Measurements from ENCODE around the gene TOM1L2.

DNA sequence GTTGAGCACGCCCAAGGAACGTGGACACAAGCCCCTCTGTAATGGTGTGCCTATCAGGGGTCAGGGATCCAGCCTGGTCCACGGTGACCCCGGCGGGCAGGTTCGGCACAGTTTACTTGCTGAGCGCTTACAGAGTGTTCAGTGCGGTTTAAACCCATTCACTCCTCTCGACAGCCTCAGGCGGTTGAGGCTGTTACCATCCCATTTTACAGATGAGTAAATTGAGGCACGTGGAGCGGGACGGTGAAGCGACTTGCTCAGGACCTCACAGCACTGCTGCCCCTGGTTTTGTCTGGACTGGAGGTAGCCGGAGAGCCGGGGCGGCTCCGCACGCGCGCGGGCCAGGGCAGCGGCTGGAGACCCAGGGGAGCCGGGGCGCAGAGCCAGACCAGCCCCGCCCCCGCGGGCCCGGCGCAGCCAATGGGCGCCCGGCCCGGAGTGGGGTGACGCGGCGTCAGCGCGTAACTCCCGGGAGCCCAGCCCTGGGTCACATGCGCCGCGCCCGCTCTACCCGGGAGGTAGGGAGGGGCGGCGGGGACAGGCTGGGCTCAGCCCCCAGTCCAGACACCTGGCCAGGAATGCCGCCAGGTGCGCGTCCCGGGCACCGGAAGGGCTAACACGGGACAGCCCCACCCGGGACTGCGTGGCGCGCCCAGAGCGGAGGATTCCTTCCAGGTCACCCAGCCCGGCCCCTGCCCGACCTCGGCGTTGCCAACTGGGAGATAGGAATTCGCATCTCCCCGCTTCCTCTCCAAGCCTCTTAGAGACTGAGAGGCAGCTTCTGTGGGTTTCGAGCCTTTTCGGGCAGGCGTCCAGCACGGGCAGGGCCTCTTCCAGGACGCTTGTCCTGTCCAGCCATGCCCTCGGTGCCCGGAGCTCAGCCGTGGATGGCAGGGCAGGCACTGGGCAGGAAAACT is 132.2 kb downstream of the TOM1L2 start:
- TF ChIP-seq EZH2 (IDR thresholded peaks at IDR 0.05; ENCODE audit: insufficient read depth, poor library complexity, severe bottlenecking) (no peak), EZH2phosphoT487 (IDR thresholded peaks at IDR 0.05; ENCODE audit: insufficient read depth, low read depth) (no peak)
